Posterior vena cava (tissue), 2 donors: Measurements from ENCODE around the gene DNAJC17. TPM values are rescaled to one million over a fixed set of nuclear protein-coding genes. Genes with fewer than 3 reads are reported as not detected.

Source experiments
- DNase-seq: peaks from one replicate; pipeline ENCODE4 v3.0.0-alpha.2; 2020; ENCODE audit warnings: low spot score
- intact Hi-C, 2 donors: fragments of 100-400 bp; cut with DNase I; formaldehyde crosslinking; loops; one replicate each; pipeline versions ENCODE4 v1.14.1 to v1.14.2; 2022 to 2023
- total RNA-seq, 2 donors: library from RNA; stranded (reverse); fragmentation: NEBNext Ultra II Directional; extraction: Animal tissue kit (Norgen Biotek cat#: 25700); gene quantifications; one replicate each; pipeline ENCODE4 v1.2.1, GENCODE V29; 2021
- donor health status: DM: yes; HTN: yes; CAD: no.
- donor health status: DM: yes; HTN: yes; CAD: no.

DNAJC17 gene
- total RNA-seq, 2 donors from 2014 or later, result 18.3 to 22.9 TPM

DNA sequence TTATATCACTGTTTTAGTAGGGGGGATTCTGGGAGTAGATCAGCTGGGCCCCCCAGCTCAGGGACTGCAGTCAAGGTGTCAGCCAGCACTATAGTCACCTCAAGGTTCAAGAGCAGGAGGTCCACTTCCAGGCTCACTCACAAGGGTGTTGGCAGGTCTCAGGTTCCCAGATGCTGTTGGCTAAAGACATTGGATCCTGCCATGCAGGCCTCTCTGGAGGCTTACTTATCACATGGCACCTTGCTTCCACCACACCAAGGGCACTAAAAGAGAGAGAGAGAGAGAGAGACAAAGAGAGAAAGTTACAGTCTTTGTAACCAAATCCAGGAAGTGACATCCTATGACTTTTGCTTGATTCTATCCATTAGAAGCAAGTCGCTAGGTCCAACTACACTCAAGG lies 28.7 kb upstream of the DNAJC17 start:
- intact Hi-C loops, result no loop called here
- no peak for DNase-seq

DNA sequence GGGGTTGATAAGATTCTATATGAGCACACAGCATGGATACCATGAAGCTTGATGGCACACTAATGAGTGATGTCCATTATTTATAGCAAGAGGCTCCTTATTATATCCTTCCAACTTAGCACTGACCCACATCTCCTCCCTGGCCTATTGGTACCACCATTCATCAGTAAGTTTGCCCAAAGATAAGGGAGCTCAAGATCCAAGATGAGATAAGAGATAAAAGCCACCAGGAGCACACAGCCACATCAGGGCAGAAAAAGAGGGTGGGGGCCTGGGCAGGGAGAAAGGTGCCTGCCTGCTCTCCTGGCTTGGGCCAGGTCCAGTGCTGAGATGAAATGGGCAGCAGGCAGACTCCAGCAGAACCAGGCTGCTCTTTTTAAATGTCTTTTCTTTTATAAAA lies 25.6 kb upstream of the DNAJC17 start:
- DNase-seq, result no peak
- intact Hi-C loops, result no loop called here

DNA sequence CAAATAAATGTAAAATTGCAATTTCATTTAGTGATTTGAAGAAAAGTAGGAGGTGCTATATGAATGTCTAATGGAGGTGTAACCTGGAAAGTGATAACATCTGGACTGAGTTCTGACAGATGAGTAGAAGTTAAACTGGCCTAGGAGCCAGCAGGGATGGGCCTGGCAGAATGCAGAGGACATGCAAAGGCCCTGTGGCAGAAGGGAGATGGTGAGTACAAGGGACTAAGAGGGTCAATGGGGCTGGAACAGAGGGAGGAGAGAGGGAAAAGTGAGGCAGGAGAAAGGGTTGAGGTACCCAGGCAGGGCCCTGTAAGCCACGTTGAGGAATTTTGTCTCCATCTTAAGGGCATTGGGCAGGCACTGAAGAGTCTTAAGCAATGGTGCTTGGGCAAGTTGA lies 24.6 kb upstream of the DNAJC17 start:
- DNase-seq, result no peak
- intact Hi-C loops, result no loop called here

- intact Hi-C loops, result no loop called here
- DNase-seq, result no peak
Measured at GRCh38 chr15:40830884-40831283, 23.6 kb upstream of the DNAJC17 start.

GRCh38 chr15:40829115-40829514 lies 21.8 kb upstream of the DNAJC17 start:
- intact Hi-C loops, result no loop called here
- DNase-seq, result no peak

DNA sequence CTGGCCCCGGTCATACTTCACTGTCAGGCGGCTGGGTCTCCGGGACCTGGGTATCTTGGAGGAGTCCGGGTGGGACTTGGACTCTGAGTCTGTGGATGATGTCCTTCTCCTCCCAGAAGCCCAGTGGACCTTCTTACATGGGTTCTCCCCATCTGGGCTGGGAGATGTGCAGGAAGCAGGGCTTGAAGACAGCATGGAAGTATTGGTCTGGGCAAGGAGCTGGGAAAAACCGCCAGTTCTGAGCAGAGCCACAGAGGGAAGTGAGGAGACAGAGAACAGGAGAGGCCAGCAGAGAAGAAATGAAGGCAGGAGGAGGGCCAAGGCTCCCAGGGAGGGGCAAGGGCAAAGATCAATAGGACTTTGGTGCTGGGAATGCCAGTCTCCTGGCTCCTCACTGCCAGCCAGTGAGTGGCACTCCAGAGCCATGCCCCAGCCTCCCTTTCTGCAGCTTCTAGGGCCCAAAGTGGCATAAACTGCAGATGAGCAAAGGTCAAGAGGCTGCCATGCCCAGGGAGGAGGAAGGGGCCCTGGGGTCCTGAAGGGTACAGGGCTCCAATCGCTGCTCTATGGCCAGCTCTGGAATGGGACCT lies 21.3 kb upstream of the DNAJC17 start, which contains the start of gene PPP1R14D:
Gene PPP1R14D (minus strand): TSS at position 262 of the 590 bp plus-strand sequence. CDS start 67 bp downstream, at position 195.
- peak; percentile 38 for DNase-seq
- intact Hi-C loops, result no loop called here

GRCh38 chr15:40826423-40827075 lies 19.3 kb upstream of the DNAJC17 start:
- intact Hi-C loops, result no loop called here
- no peak for DNase-seq

DNA sequence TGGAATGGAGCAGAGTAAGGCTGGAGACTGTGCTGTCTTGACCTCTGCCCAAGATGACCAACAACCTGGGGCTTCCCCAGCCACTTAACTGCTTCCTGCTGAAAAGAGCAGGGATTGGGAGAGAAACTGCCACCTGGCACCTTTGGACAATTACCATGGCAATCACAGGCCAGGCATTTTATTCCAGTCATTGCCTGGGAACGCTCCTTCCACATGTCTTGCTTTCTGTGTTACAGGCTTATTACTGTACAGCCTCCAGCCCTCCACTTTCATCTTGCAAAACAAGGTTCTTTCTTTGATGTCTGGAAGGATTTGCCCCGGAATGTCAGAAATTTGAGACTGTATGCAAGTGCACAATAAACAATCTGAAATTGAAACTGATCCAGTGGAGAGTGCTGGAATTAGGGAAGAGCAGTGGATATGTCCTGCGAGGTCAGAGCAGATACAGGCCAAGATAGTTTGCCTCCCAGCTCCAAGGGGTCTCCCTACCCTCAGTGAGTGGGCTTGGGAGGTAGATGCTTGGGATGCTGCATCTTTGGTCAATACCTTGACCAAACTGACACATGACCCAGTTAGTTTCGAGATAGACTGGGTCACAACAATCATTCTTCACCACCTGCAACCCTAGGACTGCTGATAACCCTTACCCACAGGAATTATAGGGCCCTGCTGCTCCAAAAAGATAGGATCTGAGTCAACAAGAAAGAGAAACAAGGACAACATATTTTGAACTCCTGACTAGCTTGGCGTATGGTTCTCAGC lies 18.6 kb upstream of the DNAJC17 start:
- DNase-seq, result no peak
- intact Hi-C loops, result no loop called here

DNA sequence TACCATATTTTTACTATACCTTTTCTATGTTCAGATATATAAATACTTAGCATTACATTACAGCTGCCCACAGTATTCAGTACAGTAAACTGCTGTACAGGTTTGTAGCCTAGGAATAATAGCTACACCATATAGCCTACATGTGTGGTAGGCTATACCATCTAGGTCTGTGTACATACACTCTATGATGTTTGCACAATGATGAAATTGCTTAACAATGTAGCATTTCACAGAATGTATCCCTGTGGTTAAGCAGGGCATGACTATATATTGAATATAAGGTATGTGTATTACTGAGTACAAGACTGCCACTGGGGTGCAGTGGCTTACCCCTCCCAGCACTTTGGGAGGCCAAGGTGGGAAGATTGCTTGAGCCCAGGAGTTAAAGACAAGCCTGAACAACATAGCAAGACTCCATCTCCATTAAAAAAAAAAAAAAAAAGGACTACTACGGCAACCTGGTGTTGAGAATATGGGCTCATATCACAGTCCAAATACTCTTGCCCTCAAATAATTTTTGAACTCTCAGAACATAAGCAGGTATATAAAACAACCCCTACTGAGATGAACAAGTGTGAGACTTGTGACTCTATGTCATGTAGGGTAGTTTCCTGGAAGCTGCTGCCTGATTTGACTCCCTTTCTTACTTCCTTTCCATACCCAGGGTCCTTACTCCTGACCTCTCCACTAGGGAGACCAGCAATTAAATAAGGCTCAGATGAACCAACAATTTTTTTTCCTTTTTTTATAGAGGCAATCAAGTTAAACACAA lies 16.5 kb upstream of the DNAJC17 start:
- intact Hi-C loops, result no loop called here
- no peak for DNase-seq

DNA sequence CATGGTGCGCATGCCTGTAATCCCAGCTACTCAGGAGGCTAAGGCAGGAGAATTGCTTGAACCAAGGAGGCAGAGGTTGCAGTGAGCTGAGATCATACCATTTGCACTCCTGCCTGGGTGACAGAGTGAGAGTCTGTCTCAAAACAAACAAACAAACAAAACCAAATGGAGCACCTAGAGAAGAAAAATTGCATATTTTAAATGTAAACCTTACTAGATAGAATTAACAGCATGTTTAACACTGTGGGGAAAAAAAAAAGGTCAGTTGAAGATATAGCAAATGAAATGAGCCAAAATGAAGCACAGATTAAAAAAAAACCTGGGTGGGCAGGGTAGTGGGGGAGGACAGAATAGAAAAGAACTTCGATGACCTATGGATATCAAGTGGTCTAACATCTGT lies 13.9 kb upstream of the DNAJC17 start:
- intact Hi-C loops, result no loop called here
- no peak for DNase-seq

- intact Hi-C loops, result no loop called here
- no peak for DNase-seq
Measured at GRCh38 chr15:40819048-40819447, 11.8 kb upstream of the DNAJC17 start.

GRCh38 chr15:40815042-40815698 lies 7.9 kb upstream of the DNAJC17 start:
- no peak for DNase-seq
- intact Hi-C loops, result no loop called here

DNA sequence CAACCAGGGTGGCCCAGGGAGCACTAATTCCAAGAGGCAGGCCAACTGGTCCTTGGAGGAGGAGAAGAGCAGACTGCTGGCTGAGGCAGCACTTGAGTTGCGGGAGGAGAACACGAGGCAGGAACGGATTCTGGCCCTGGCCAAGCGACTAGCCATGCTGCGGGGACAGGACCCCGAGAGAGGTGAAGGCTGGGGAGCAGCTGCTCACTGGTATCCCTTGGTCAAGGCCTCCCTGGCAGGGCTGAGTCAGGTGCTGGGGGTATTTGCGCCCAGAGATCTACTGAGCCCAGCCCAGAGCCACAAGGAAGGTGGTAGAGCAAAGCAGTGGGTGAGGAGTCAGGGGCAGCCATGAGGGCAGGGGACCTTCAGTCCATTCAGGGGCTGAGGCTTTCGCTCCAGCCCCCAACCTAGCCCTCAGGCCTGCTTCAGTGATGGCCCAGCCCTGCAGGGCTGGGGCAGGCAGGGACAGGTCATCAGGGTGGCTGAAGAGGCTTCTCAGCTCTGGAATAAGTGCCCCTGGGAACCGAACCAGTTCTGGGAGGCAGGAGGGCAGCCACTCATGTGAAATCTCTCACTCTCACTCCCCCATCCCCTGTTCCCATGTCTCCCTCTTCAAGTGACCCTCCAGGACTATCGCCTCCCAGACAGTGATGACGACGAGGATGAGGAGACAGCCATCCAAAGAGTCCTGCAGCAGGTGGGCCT lies 5.6 kb upstream of the DNAJC17 start:
- no peak for DNase-seq
- intact Hi-C loops, result no loop called here

DNA sequence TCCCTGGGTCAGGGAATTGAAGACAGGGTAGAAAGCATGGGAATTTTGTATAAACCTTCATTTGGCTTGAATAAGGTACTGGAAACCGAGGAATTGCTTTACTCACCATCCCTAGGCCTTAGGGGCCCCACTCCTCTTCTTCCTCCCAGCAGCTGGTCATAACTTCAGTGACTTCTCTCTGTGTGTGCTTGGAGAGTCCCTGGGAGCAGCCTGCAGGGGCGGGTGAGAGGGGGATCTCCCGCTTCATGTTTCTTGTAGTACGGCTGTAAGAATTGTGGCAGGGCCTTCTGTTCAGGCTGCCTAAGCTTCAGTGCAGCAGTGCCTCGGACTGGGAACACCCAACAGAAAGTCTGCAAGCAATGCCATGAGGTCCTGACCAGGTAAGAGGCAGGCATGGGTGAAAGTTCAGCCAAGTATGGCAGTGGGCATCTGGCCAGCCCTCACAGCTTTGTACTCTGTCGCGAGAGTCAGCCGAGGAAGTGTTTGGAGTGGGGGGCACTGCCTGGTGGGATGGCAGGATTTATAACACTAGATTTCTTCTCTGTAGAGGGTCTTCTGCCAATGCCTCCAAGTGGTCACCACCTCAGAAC lies 1.7 kb upstream of the DNAJC17 start:
- DNase-seq, result no peak
- intact Hi-C loops, result no loop called here

GRCh38 chr15:40807888-40808461 lies 702 bp upstream of the DNAJC17 start:
- DNase-seq, result no peak
- intact Hi-C loops, result no loop called here

GRCh38 chr15:40806672-40807027 lies 623 bp downstream of the DNAJC17 start:
- no peak for DNase-seq
- intact Hi-C loops, result no loop called here

- DNase-seq, result no peak
- intact Hi-C loops, result no loop called here
Measured at GRCh38 chr15:40803688-40804087, 3.6 kb downstream of the DNAJC17 start.

DNA sequence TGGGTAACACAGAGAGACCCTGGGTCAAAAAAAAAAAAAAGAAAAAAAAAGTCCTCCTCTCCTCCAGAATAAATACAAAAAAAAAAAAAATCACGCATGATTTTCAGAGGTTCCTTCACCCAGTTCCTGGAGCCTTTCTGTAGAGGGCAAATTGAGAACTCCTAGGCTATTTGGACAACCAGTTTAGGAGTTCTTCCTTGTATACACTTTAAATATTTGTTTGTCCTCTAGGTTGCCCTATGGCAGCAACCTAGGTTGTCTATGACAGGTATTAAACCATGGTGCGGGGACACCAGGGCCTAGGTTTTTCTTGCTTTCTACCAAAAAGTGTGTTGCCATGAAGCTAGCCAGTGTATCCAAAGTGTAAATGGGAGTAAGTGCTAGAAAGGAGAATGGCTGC lies 4.2 kb downstream of the DNAJC17 start:
- DNase-seq, result no peak
- intact Hi-C loops, result no loop called here
